Non-pigmented ciliary epithelial cell (primary cell): ENCODE measurements around the gene TAX1BP1.
A peak's percentile ranks its signal among the peaks of the same experiment; 100 is the strongest.
"Not testable (repeated sequence)": the region's sequence is repeated elsewhere in the genome, so short reads cannot be mapped to it uniquely, and the experiment has no call there.

ENCODE experiments used
- DNase-seq: peaks from one replicate; pipeline ENCODE4 v3.0.0-alpha.2; 2010; ENCODE audit warnings: low read depth

The TAX1BP1 gene

GRCh38 chr7:27843584-27844305 is 103.8 kb downstream of the TAX1BP1 start:
- DNase-seq, result no peak

- no peak for DNase-seq
Measured at GRCh38 chr7:27846388-27846787, 106.4 kb downstream of the TAX1BP1 start.

DNA sequence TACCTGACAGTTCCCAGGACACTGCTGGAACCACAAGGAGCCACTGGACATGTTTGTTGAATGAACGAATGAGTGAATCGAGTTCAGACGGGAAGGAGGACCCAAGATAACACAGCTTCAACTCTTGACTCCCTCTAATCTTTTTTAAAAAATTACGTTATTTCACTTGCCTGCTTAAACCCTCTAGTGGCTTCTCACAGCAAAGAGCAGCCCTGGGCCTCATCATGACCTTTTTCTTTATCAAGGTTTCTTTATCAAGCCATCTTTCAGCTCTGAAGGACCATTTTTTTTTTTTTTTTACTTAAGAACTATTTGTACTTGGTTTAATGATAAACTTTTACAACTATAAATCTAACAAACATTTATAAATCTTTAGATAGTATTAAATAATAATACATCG is 110.6 kb downstream of the TAX1BP1 start:
- DNase-seq, result no peak

DNA sequence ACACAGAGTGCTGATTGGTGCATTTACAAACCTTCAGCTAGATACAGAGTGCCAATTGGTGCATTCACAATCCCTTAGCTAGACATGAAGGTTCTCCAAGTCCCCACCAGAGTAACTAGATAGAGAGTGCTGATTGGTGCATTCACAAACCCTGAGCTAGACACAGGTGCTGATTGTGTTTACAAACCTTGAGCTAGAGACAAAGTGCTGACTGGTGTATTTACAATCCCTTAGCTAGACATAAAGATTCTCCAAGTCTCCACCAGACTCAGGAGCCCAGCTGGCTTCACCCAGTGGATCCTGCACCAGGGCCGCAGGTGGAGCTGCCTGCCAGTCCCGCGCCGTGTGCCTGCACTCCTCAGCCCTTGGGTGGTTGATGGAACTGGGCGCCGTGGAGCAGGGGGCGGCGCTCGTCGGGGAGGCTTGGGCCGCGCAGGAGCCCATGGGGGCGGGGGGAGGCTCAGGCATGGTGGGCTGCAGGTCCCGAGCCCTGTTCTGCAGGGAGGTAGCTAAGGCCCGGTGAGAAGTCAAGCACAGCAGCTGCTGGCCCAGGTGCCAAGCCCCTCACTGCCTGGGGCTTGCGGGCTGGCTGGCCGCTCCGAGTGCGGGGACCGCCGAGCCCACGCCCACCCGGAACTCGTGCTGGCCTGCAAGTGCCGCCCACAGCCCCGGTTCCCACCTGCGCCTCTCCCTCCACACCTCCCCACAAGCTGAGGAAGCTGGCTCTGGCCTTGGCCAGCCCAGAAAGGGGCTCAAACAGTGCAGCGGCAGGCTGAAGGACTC is 116.9 kb downstream of the TAX1BP1 start:
- not testable (repeated sequence) for DNase-seq

GRCh38 chr7:27860800-27861199 is 120.8 kb downstream of the TAX1BP1 start:
- no peak for DNase-seq

DNA sequence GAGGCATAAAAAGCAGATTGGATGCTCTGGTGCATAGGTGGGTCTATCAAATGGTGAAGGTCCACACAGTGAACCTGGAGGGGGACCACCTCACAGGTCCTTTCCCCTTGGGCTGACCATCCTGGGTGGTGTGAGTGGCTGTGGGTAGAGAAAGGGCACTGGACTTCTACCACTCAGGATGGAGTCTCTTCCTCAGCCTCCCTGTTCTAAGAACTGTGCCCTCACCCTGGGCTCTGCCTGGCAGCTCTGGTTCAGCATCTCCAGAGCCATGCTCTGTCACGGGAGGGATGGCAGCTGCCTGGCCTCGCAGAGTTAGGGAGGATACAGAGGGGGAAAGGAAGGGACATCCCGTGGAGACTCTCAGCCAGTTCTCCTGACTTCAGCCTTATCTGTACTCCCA is 121.8 kb downstream of the TAX1BP1 start:
- DNase-seq, result no peak

DNA sequence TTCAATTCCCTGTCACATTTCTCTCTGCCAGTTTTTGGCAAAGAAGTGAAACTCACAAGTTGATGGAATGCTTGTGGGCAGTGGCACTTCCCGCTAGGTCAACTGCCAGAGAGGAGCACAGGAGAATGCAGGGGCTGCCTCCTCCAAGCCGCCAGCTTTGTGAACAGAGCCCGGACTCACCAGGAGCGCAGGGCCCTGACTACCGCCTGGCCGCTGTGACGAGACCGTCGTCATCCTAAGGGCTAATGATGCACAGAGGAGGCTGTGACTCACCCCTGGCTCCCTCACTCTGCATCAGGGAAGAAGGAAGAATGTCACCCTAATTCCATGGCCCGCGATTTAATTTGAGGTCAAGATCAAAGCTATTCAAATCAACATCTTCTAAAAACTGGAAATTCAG is 123.9 kb downstream of the TAX1BP1 start:
- DNase-seq, result peak; percentile 24

GRCh38 chr7:27866256-27866655 is 126.3 kb downstream of the TAX1BP1 start:
- no peak for DNase-seq

GRCh38 chr7:27866828-27867672 is 127.1 kb downstream of the TAX1BP1 start:
- DNase-seq, result no peak

GRCh38 chr7:27868131-27868550 is 128.2 kb downstream of the TAX1BP1 start:
- no peak for DNase-seq

- DNase-seq, result no peak
Measured at GRCh38 chr7:27869056-27869455, 129.1 kb downstream of the TAX1BP1 start.

GRCh38 chr7:27870595-27870994 is 130.6 kb downstream of the TAX1BP1 start:
- no peak for DNase-seq

GRCh38 chr7:27871086-27871485 is 131.1 kb downstream of the TAX1BP1 start:
- no peak for DNase-seq

DNA sequence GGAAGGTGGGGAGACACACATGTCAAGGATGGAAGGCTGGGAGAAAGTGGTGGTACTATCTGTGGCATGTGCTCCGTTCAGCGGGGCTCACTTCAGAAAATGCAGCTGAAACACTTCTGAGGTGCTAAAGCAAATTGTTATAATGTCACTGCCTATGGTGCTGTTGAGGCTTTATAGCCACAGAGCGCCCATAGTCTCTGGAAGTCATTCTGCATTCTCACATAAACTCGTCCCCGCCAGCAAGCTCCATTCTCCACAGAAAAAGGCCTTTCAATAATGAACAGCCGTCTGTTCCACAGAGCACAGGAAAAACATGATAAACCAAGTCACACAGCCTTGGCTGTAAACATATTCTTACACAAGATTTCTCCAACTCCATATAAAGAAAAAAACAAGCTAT is 131.9 kb downstream of the TAX1BP1 start:
- no peak for DNase-seq

- no peak for DNase-seq
Measured at GRCh38 chr7:27872356-27873275, 132.7 kb downstream of the TAX1BP1 start.

- no peak for DNase-seq
Measured at GRCh38 chr7:27873981-27874957, 134.3 kb downstream of the TAX1BP1 start.

DNA sequence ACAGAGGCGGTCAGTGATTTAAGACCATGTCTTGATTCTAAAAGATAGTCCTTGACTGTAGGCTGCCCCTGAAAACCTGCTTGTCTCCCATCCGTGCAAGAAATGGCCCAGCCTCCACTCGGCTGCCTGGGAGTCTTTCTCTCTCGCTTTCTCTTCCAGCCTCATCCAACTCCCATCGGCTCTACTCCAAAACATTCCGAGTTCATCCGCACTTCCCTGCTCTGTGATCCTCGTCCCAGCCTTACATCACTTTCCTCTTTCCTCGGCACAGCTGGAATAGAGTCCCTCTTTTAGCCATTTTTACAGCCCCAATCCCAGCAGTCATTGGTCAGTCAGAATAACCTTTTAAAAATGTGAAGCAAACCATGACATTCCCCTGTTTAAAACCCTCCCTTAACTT is 135.1 kb downstream of the TAX1BP1 start:
- DNase-seq, result no peak

- no peak for DNase-seq
Measured at GRCh38 chr7:27875832-27876231, 135.9 kb downstream of the TAX1BP1 start.

DNA sequence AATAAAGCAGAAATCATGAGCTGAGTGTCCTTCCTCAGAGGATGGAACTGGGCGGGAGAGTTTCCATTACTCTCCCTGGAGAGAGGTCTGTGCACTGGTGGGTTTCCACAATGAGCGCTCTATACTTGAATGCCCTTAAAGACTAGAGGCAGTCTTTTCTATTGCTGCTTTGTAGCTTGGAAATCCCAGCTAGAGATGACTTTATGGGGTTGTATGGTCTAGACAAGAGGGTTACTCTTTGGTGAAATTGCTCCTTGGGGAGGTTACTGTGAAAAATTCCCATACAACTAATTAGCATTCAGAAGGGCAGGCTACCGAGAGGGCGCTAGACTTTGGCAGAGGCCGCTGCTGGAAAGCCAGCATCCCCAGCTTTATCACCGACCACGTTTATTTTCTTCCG is 136.8 kb downstream of the TAX1BP1 start:
- no peak for DNase-seq
